Kidney epithelial cell (primary cell): ENCODE measurements around the gene CHMP6. TPM values are rescaled to one million over a fixed set of nuclear protein-coding genes. Genes with fewer than 3 reads are reported as not detected.

Experiments
- DNase-seq: peaks from one replicate; pipeline ENCODE4 v3.0.0-alpha.2; 2010; ENCODE audit warnings: low read depth
- H3K27me3 ChIP-seq: 2 replicates; pipeline ENCODE4 v1.6.0; 2011; ENCODE audit warnings: low read length; ENCODE audit not compliant: control insufficient read depth, insufficient read depth
- H3K36me3 ChIP-seq: 2 replicates; pipeline ENCODE4 v1.5.1; 2011; ENCODE audit warnings: low read length; ENCODE audit not compliant: control insufficient read depth, insufficient read depth
- H3K4me3 ChIP-seq: 2 replicates; pipeline ENCODE4 v1.5.1; 2011; ENCODE audit warnings: low read depth, mild to moderate bottlenecking, control low read depth, low read length
- total RNA-seq: library from RNA; depleted of rRNA; stranded (reverse); fragments of >200 nt; gene quantifications from 2 replicates; pipeline ENCODE4 v1.2.3, GENCODE V29; 2015
- TF ChIP-seq, protein P1 (sequence below): IDR thresholded peaks from 2 replicates; pipeline ENCODE4 v1.5.1; 2011; ENCODE audit warnings: mild to moderate bottlenecking, moderate library complexity, low read length, control low read depth, inconsistent platforms; ENCODE audit not compliant: insufficient read depth, poor library complexity, severe bottlenecking

CHMP6 gene
- total RNA-seq, 1 donor from 2014 or later: 26.6 TPM

DNA sequence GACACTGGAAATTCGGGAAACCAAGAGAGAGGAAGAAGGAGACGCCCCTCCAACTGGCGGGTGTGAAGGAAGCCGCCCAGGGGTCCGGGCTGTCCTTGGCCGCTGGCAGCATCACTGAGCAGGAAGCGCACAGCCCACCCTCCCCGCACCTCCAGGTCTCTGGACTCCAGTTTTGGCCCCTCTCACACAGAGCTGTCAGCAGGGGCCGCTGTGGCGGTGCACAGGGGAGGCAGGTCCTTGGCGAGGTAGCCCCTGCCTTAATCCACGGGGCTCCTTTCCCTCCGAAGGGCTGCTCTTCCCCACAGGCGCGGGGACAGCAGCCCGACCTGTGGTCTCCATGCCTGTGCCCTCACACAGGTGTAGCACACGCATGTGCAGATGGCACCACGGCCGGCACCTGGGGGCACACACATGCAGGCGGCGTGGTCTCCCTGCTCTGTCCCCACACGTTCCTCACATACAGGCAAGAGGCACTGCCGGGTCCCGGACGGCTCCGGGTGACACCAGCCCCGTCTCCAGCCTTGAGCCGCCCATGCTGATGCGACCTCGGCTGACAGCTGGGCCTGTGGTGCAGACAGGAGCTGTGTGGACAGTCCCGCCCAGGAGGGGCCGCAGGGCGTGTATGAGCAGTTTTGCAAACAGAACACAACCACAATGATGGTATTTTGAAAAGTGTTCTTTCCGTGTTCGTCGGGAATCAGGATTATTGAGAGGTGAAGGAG, 26.6 kb upstream of the CHMP6 start:
- DNase-seq: no peak
- Histone ChIP-seq H3K4me3 (no peak overlapping the region), H3K27me3 (peaks cover 8% of the 10 kb centered on the region), H3K36me3 (no peaks in the 10 kb centered on the region)
- TF ChIP-seq, protein P1, sequence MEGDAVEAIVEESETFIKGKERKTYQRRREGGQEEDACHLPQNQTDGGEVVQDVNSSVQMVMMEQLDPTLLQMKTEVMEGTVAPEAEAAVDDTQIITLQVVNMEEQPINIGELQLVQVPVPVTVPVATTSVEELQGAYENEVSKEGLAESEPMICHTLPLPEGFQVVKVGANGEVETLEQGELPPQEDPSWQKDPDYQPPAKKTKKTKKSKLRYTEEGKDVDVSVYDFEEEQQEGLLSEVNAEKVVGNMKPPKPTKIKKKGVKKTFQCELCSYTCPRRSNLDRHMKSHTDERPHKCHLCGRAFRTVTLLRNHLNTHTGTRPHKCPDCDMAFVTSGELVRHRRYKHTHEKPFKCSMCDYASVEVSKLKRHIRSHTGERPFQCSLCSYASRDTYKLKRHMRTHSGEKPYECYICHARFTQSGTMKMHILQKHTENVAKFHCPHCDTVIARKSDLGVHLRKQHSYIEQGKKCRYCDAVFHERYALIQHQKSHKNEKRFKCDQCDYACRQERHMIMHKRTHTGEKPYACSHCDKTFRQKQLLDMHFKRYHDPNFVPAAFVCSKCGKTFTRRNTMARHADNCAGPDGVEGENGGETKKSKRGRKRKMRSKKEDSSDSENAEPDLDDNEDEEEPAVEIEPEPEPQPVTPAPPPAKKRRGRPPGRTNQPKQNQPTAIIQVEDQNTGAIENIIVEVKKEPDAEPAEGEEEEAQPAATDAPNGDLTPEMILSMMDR: no peak

DNA sequence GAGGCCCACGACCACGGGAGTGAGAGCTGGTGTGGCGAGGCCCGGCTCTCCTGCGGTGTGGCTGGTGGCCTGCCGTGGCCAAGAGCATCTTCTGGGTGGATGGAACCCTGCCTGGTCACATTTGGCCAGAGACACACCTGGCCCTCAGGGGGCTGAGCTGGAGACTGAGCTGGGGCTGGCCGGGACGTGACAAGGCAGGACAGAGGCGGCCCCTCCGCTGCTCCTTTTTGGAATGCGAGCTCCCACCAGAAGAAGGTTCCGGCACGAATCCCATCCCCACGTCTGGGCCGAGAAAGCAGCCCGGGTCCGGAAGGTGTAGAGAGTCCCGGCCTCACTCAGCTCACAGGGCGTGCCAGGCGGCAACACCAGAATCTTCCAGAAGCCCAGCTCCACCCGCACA, 26.0 kb upstream of the CHMP6 start:
- Histone ChIP-seq H3K4me3 (no peak overlapping the region), H3K36me3 (no peaks in the 10 kb centered on the region), H3K27me3 (peaks cover 14% of the 10 kb centered on the region)
- DNase-seq: no peak
- TF ChIP-seq, protein P1: no peak

DNA sequence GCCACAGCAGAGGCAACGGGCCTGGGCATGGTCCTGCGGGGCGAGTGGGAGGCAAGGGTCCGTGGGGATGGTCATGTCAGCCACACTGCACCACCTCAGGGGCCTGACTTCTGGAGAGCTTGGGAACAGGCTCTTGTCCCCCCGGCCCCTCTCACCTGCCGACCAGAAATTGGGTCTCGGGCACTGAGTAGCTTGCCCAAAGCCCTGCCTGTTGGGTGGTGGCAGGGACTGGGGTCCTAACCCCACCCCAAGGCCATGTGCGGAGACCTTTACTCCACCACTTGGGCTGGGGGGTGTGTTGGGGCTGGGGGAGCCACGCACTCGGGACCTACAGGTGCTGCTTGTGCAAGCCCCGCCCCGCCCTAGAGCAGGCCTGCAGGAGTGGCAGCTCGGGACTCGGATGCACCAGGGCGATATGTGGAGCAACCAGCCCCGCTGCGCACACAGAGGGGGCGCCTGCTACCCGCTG, 24.2 kb upstream of the CHMP6 start:
- no peaks in the 10 kb centered on the region for H3K36me3 ChIP-seq
- TF ChIP-seq, protein P1: no peak
- peaks cover 32% of the 10 kb centered on the region for H3K27me3 ChIP-seq
- no peak for DNase-seq
- H3K4me3 ChIP-seq: no peak overlapping the region

DNA sequence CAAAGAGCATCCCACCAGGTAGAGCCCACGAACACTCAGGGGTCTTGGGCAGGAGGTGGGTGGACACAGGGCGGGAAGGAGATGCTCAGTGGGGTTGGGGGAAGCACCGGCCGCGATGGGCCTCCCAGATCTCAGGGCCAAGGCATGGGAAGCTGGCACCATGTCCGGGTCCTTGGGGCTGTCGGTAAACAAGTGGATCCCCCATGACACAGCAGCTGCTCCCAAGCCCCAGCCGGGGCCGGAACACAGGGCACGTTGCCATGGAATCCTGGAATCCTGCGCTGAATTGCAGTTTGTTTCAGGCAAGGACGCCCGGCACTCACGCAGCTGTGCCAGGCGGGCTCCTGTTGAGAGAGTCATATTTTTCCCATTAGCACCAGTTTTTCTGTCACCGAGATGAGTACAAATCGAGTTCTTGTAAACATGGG, 23.0 kb upstream of the CHMP6 start:
- TF ChIP-seq, protein P1: no peak
- peaks cover 33% of the 10 kb centered on the region for H3K27me3 ChIP-seq
- no peak for DNase-seq

DNA sequence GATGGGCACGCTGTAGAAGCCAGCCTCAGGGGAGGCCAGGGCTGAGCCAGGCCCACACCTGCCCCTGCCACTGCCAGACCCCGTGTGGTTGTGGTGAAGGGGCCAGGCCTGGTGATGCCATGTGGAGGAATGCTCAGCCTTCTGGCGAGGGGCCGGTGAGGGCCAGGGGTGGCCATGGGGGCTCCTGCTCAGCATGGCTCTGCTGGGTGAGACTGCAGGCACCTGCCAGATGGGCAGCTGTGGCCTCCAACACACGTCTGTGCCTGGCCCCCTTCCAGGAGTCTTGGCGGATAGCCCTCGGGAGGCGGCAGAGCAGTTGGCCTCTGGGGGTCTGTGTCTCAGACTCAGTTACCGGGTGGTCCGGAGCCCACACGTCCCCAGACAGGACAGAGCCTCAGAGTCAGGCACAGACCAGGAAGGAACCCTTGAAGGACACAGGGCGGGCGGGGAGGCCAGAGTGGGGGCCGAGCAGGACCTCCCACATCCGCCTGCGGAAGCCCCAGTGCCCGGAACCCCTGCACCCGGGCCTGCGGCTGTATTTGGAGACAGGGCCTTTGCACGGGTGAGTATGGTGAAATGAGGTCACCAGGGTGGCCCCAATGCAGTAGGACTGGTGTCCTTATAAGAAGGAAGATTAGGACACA, 22.5 kb upstream of the CHMP6 start:
- TF ChIP-seq, protein P1: no peak
- Histone ChIP-seq H3K27me3 (peaks cover 33% of the 10 kb centered on the region), H3K4me3 (no peak overlapping the region), H3K36me3 (no peaks in the 10 kb centered on the region)
- no peak for DNase-seq

More for the DNA sequence above, 23.0 kb upstream of the CHMP6 start:
- Histone ChIP-seq H3K36me3 (no peaks in the 10 kb centered on the region), H3K4me3 (no peak overlapping the region)
